ENCODE results near the gene CCS. TPM values are rescaled to one million over a fixed set of nuclear protein-coding genes. Genes with fewer than 3 reads are reported as not detected.
A peak's percentile ranks its signal among the peaks of the same experiment; 100 is the strongest.

Gene CCS
- total and polyA plus RNA-seq, 9 of the 15 experiments (the other 6 are each of a cell fraction or from before 2014, with no cell fraction given) = 1.1 to 46.6 (median 26.8) TPM

GRCh38 chr11:66639066-66639813, 46.3 kb downstream of the CCS start:
- Histone ChIP-seq H3K4me2 (ENCODE audit: insufficient read depth, low read length) (peak overlapping the region; percentile 84), H3K4me1 (replicated peaks in 1 of 2; ENCODE audit: control insufficient read depth in 2 of 2, insufficient read depth in 2 of 2, low read length in 2 of 2) (peaks cover 24 to 25% of the 10 kb centered on the region in 2 experiments), H3K9me1 (ENCODE audit: control insufficient read depth, insufficient read depth, low read length) (peaks cover 6% of the 10 kb centered on the region), H2AFZ (ENCODE audit: low read depth, low read length) (peak overlapping the region; percentile 61; the same call in 1 of the 2 replicates), H3K79me2 (ENCODE audit: control insufficient read depth, insufficient read depth, low read length) (peaks cover 94% of the 10 kb centered on the region), H3K9me3 (replicated peaks; ENCODE audit: control insufficient read depth, insufficient read depth, low read depth, low read length) (no peaks in the 10 kb centered on the region), H3K27me3 (ENCODE audit: control insufficient read depth in 2 of 2, insufficient read depth in 2 of 2, low read length in 2 of 2) (no peaks in the 10 kb centered on the region), H3K27ac (ENCODE audit: extremely low read depth, low read depth, low read length) (peak overlapping the region; percentile 96), H4K20me1 (replicated peaks; ENCODE audit: control insufficient read depth, insufficient read depth, low read length) (peaks cover 55% of the 10 kb centered on the region), H3K4me3 (peak overlapping the region; percentile 73), H3K36me3 (ENCODE audit: control insufficient read depth, insufficient read depth, low read length) (peaks cover 67% of the 10 kb centered on the region), H3K9ac (ENCODE audit: insufficient read depth in 1 of 2, low read depth in 2 of 2, low read length in 2 of 2) (peak overlapping the region; percentile 94 to 96)
- intact Hi-C loops (cut with micrococcal nuclease) = no loop called here
- WGBS (ENCODE audit: insufficient coverage, low coverage, missing lambda C conversion rate) = 4% methylated on average over 27 of the region's 27 CpGs
- ATAC-seq = no peak
- BruUV-seq (replicated peaks) = TSS peak; percentile 58
- peak; percentile 66 for FAIRE-seq
- in situ Hi-C loops (cut with MboI) = no loop called here
- ChIA-PET CTCF (ENCODE audit: low intra/inter-chr PET ratio) (no interaction called here), POLR2A (interaction anchor here (0.6 to 26.4 kb wide), 11 partner anchors 9 to 594 kb away, joined by 3 to 387 read pairs (median 13); partner anchors contain the start of genes DPP3, RBM14 and RBM4B)
- DNase-seq (ENCODE audit: extremely low read depth in 1 of 4, low spot score in 3 of 4) = peak in 1 of 4 experiments; percentile 41
- TF ChIP-seq NKRF (IDR thresholded peaks at IDR 0.05; ENCODE audit: borderline replicate concordance) (0 out of 2 replicates have a peak, but pooled peaks have one; percentile 10), SMAD3 (CRISPR knock-in tag; conservative IDR thresholded peaks at IDR 0.05) (no peak), TEAD4 (IDR thresholded peaks at IDR 0.05; ENCODE audit: low read length) (no peak), TEAD4 (CRISPR knock-in tag; IDR thresholded peaks at IDR 0.05; ENCODE audit: borderline replicate concordance) (no peak), BRD4 (IDR thresholded peaks at IDR 0.05) (0 out of 2 replicates have a peak, but pooled peaks have one; percentile 18), MTA2 (IDR thresholded peaks at IDR 0.05; ENCODE audit: low read depth) (no peak), MAZ (CRISPR knock-in tag; conservative IDR thresholded peaks at IDR 0.05 in 1 of 2, IDR thresholded peaks at IDR 0.05 in 1 of 2) (0 out of 4 replicates have a peak, but pooled peaks of 1 of the 2 experiments have one; percentile 11), SIN3B (IDR thresholded peaks at IDR 0.05; ENCODE audit: low read depth) (no peak), ILF3 (IDR thresholded peaks at IDR 0.05; ENCODE audit: borderline replicate concordance) (no peak), ZNF239 (CRISPR knock-in tag; IDR thresholded peaks at IDR 0.05) (no peak), ELK1 (CRISPR knock-in tag; IDR thresholded peaks at IDR 0.05) (no peak), NFATC3 (IDR thresholded peaks at IDR 0.05) (no peak), EP300 (IDR thresholded peaks at IDR 0.05; ENCODE audit: low read length) (no peak), FOXA3 (CRISPR knock-in tag; conservative IDR thresholded peaks at IDR 0.05 in 1 of 2, IDR thresholded peaks at IDR 0.05 in 1 of 2) (no peak), ZNF212 (CRISPR knock-in tag; IDR thresholded peaks at IDR 0.05) (no peak), MYC (IDR thresholded peaks at IDR 0.05; ENCODE audit: low read depth, low read length) (no peak), MYC (CRISPR knock-in tag; IDR thresholded peaks at IDR 0.05; ENCODE audit: borderline replicate concordance, low read depth) (no peak), VEZF1 (CRISPR knock-in tag; IDR thresholded peaks at IDR 0.05) (no peak)
